ENCODE data around the gene SMTN. TPM values are rescaled to one million over a fixed set of nuclear protein-coding genes. Genes with fewer than 3 reads are reported as not detected.

The SMTN gene
- total RNA-seq: 10 to 100 TPM; 55.1 to 57.4 TPM

- CTCF ChIA-PET: interaction anchor here (0.7 to 1.9 kb wide), 4 partner anchors 17 to 446 kb away, joined by 3 to 5 read pairs (median 4); partner anchors contain the start of gene SELENOM
- H3K27me3 Mint-ChIP-seq: no peaks in the 10 kb centered on the region
- intact Hi-C loops (cut with micrococcal nuclease): loop anchor here (5.0 to 10.0 kb wide), 3 partner anchors 134 to 489 kb away; partner anchors contain the start of genes LIMK2, PES1 and SLC35E4
- H3K9me3 Mint-ChIP-seq: no peaks in the 10 kb centered on the region
- peak within 1 kb of the TSS; percentile 85 for H3K4me3 Mint-ChIP-seq
- H3K27ac Mint-ChIP-seq: peak within 1 kb of the TSS; percentile 45
- DNase-seq: peak; percentile 92
- H3K36me3 Mint-ChIP-seq: no peaks in the 10 kb centered on the region
- H3K4me1 Mint-ChIP-seq (ENCODE audit: low read depth): peaks cover 30% of the 10 kb centered on the region
- POLR2A ChIA-PET: interaction anchor here (0.7 kb wide), 1 partner anchor 211 kb away, joined by 3 read pairs; no protein-coding TSS in a partner anchor
These were observed at the start of gene SMTN for GRCh38 chr22:31080848-31081649. Gene SMTN, plus strand, starts transcription at chr22:31081318. Its CDS starts 1,941 bp downstream, at chr22:31083259.

GRCh38 chr22:31036671-31037550 lies 44.2 kb upstream of the SMTN start:
- DNase-seq: no peak
- Mint-ChIP-seq H3K27ac (no peak overlapping the region), H3K4me1 (ENCODE audit: low read depth) (no peaks in the 10 kb centered on the region), H3K36me3 (no peaks in the 10 kb centered on the region), H3K9me3 (no peaks in the 10 kb centered on the region), H3K4me3 (no peak overlapping the region), H3K27me3 (peaks cover 2% of the 10 kb centered on the region)
- intact Hi-C loops (cut with micrococcal nuclease): no loop called here
- ChIA-PET CTCF (interaction anchor here (0.7 to 1.1 kb wide), 3 partner anchors 48 to 61 kb away, joined by 3 to 4 read pairs (median 3); no protein-coding TSS in a partner anchor), POLR2A (no interaction called here)

GRCh38 chr22:31038686-31039085 lies 42.4 kb upstream of the SMTN start:
- no peak overlapping the region for H3K4me3 Mint-ChIP-seq
- ChIA-PET POLR2A (no interaction called here), CTCF (no interaction called here)
- H3K27ac Mint-ChIP-seq: no peak overlapping the region
- H3K36me3 Mint-ChIP-seq: no peaks in the 10 kb centered on the region
- peaks cover 2% of the 10 kb centered on the region for H3K27me3 Mint-ChIP-seq
- no peak for DNase-seq
- no peaks in the 10 kb centered on the region for H3K9me3 Mint-ChIP-seq
- intact Hi-C loops (cut with micrococcal nuclease): no loop called here
- no peaks in the 10 kb centered on the region for H3K4me1 Mint-ChIP-seq (ENCODE audit: low read depth)

- Mint-ChIP-seq H3K27me3 (peaks cover 2% of the 10 kb centered on the region), H3K27ac (no peak overlapping the region), H3K36me3 (no peaks in the 10 kb centered on the region), H3K4me3 (no peak overlapping the region), H3K4me1 (ENCODE audit: low read depth) (no peaks in the 10 kb centered on the region), H3K9me3 (no peaks in the 10 kb centered on the region)
- POLR2A ChIA-PET: no interaction called here
- intact Hi-C loops (cut with micrococcal nuclease): no loop called here
- DNase-seq: no peak
- CTCF ChIA-PET: no interaction called here
These were observed 41.7 kb upstream of the SMTN start for GRCh38 chr22:31039393-31039792.

- Mint-ChIP-seq H3K4me3 (no peak overlapping the region), H3K27ac (no peak overlapping the region), H3K27me3 (peaks cover 4% of the 10 kb centered on the region), H3K4me1 (ENCODE audit: low read depth) (no peaks in the 10 kb centered on the region), H3K9me3 (no peaks in the 10 kb centered on the region), H3K36me3 (no peaks in the 10 kb centered on the region)
- intact Hi-C loops (cut with micrococcal nuclease): no loop called here
- ChIA-PET CTCF (interaction anchor here (0.6 kb wide), 1 partner anchor 41 kb away, joined by 3 read pairs; no protein-coding TSS in a partner anchor), POLR2A (no interaction called here)
- DNase-seq: no peak
These were observed 40.3 kb upstream of the SMTN start for GRCh38 chr22:31040542-31041398.

- DNase-seq: no peak
- H3K4me1 Mint-ChIP-seq (ENCODE audit: low read depth): no peaks in the 10 kb centered on the region
- ChIA-PET CTCF (interaction anchor here (0.6 kb wide), 1 partner anchor 106 kb away, joined by 4 read pairs; no protein-coding TSS in a partner anchor), POLR2A (no interaction called here)
- intact Hi-C loops (cut with micrococcal nuclease): no loop called here
- peaks cover 4% of the 10 kb centered on the region for H3K27me3 Mint-ChIP-seq
- no peaks in the 10 kb centered on the region for H3K9me3 Mint-ChIP-seq
- H3K4me3 Mint-ChIP-seq: no peak overlapping the region
- H3K27ac Mint-ChIP-seq: no peak overlapping the region
- H3K36me3 Mint-ChIP-seq: no peaks in the 10 kb centered on the region
These were observed 36.8 kb upstream of the SMTN start for GRCh38 chr22:31044262-31044861.

GRCh38 chr22:31045900-31046538 lies 35.1 kb upstream of the SMTN start:
- no peaks in the 10 kb centered on the region for H3K9me3 Mint-ChIP-seq
- H3K4me3 Mint-ChIP-seq: no peak overlapping the region
- H3K4me1 Mint-ChIP-seq (ENCODE audit: low read depth): no peaks in the 10 kb centered on the region
- intact Hi-C loops (cut with micrococcal nuclease): no loop called here
- peaks cover 2% of the 10 kb centered on the region for H3K27me3 Mint-ChIP-seq
- CTCF ChIA-PET: no interaction called here
- H3K36me3 Mint-ChIP-seq: no peaks in the 10 kb centered on the region
- POLR2A ChIA-PET: no interaction called here
- DNase-seq: no peak
- no peak overlapping the region for H3K27ac Mint-ChIP-seq

- POLR2A ChIA-PET: no interaction called here
These were observed 34.4 kb upstream of the SMTN start for GRCh38 chr22:31046539-31047226.

GRCh38 chr22:31048570-31048969 lies 32.5 kb upstream of the SMTN start:
- CTCF ChIA-PET: no interaction called here
- Mint-ChIP-seq H3K9me3 (no peaks in the 10 kb centered on the region), H3K36me3 (no peaks in the 10 kb centered on the region), H3K27ac (no peak overlapping the region), H3K27me3 (peaks cover 2% of the 10 kb centered on the region), H3K4me1 (ENCODE audit: low read depth) (no peaks in the 10 kb centered on the region), H3K4me3 (no peak overlapping the region)
- no peak for DNase-seq
- POLR2A ChIA-PET: no interaction called here
- intact Hi-C loops (cut with micrococcal nuclease): no loop called here

More at GRCh38 chr22:31046539-31047226, 34.4 kb upstream of the SMTN start:
- H3K36me3 Mint-ChIP-seq: no peaks in the 10 kb centered on the region
- H3K27ac Mint-ChIP-seq: no peak overlapping the region
- no peaks in the 10 kb centered on the region for H3K9me3 Mint-ChIP-seq
- H3K4me3 Mint-ChIP-seq: no peak overlapping the region
- CTCF ChIA-PET: no interaction called here
- DNase-seq: no peak
- no peaks in the 10 kb centered on the region for H3K4me1 Mint-ChIP-seq (ENCODE audit: low read depth)
- intact Hi-C loops (cut with micrococcal nuclease): no loop called here
- H3K27me3 Mint-ChIP-seq: peaks cover 2% of the 10 kb centered on the region

GRCh38 chr22:31049815-31050420 lies 31.2 kb upstream of the SMTN start:
- ChIA-PET POLR2A (no interaction called here), CTCF (no interaction called here)
- no peaks in the 10 kb centered on the region for H3K36me3 Mint-ChIP-seq
- H3K9me3 Mint-ChIP-seq: no peaks in the 10 kb centered on the region
- H3K4me1 Mint-ChIP-seq (ENCODE audit: low read depth): no peaks in the 10 kb centered on the region
- H3K27me3 Mint-ChIP-seq: peaks cover 2% of the 10 kb centered on the region
- DNase-seq: no peak
- H3K4me3 Mint-ChIP-seq: no peak overlapping the region
- no peak overlapping the region for H3K27ac Mint-ChIP-seq
- intact Hi-C loops (cut with micrococcal nuclease): no loop called here

Measured in activated CD4-positive, alpha-beta memory T cell treated with anti-CD3 and anti-CD28 coated beads for 36 hours (primary cell).